ENCODE data around the gene HPX.

GRCh38 chr11:6481924-6482275, 41.1 kb upstream of the HPX start:
- TF ChIP-seq CTCF (IDR thresholded peaks at IDR 0.05) (no peak), POLR2AphosphoS5 (IDR thresholded peaks at IDR 0.05; ENCODE audit: low read depth, low read length) (no peak)

All from Panc1 (cell line).